Tibial nerve (tissue), 4 donors: Measurements from ENCODE around the gene TATDN3. TPM values are rescaled to one million over a fixed set of nuclear protein-coding genes. Genes with fewer than 3 reads are reported as not detected.

Experiments
- DNase-seq, 2 donors: peaks; one replicate each; pipeline ENCODE4 v3.0.0-alpha.2; 2019; ENCODE audit warnings: low spot score in 2 of 2
- H3K27ac ChIP-seq, 4 donors: fragments of 200-600 bp; sonication (generic) in 3 of 4; one replicate each; pipeline ENCODE4 v1.5.1; 2017 to 2019; ENCODE audit warnings: mild to moderate bottlenecking in 1 of 4
- H3K27me3 ChIP-seq, 2 donors: fragments of 200-600 bp; sonication (generic) in 1 of 2; one replicate each; pipeline versions ENCODE4 v1.5.1 to v1.6.0; 2017 to 2019
- H3K36me3 ChIP-seq, 3 donors: fragments of 200-600 bp; sonication (generic); one replicate each; pipeline ENCODE4 v1.5.1; 2018 to 2019
- H3K4me1 ChIP-seq, 4 donors: fragments of 200-600 bp; sonication (generic) in 3 of 4; one replicate each; pipeline ENCODE4 v1.5.1; 2017 to 2019
- H3K4me3 ChIP-seq, 4 donors: fragments of 200-600 bp; sonication (generic) in 3 of 4; one replicate each; pipeline ENCODE4 v1.5.1; 2017 to 2019; ENCODE audit warnings: mild to moderate bottlenecking in 1 of 4, moderate library complexity in 1 of 4
- H3K9me3 ChIP-seq, 4 donors: fragments of 200-600 bp; sonication (generic) in 3 of 4; one replicate each; pipeline ENCODE4 v1.5.1; 2017 to 2019
- EP300 ChIP-seq, 2 donors: sonication (generic); formaldehyde crosslinking; IDR thresholded peaks; one replicate each; pipeline ENCODE4 v1.6.1; 2017; ENCODE audit warnings: antibody characterized with exemption in 2 of 2, mild to moderate bottlenecking in 1 of 2
- POLR2A ChIP-seq, 2 donors: fragments of 450-650 bp; IDR thresholded peaks; one replicate each; pipeline ENCODE4 v1.6.1; 2017; ENCODE audit warnings: antibody characterized with exemption in 2 of 2, mild to moderate bottlenecking in 2 of 2, moderate library complexity in 2 of 2
- WGBS, 2 donors: methylation state at CpG; one replicate each; pipeline ENCODE4 v1.1.5; 2018; 5-methylcytosine and 5-hydroxymethylcytosine counted together
- total RNA-seq, 4 donors: library from RNA; depleted of rRNA; stranded (reverse); fragments of >200 nt; gene quantifications; one replicate each; pipeline ENCODE4 v1.1.0, GENCODE V29; 2016
- TF ChIP-seq, protein P1 (sequence below), 5 experiments: fragments of 200-600 bp in 3 of 5; fragments of 450-650 bp in 2 of 5; sonication (generic) in 3 of 5; IDR thresholded peaks; one replicate each; pipeline ENCODE4 v1.5.1; 2016 to 2019; ENCODE audit warnings: antibody characterized with exemption in 5 of 5, mild to moderate bottlenecking in 3 of 5, moderate library complexity in 2 of 5

The TATDN3 gene
- total RNA-seq, 4 donors from 2014 or later = 9.2 to 25.1 (median 13.0) TPM

DNA sequence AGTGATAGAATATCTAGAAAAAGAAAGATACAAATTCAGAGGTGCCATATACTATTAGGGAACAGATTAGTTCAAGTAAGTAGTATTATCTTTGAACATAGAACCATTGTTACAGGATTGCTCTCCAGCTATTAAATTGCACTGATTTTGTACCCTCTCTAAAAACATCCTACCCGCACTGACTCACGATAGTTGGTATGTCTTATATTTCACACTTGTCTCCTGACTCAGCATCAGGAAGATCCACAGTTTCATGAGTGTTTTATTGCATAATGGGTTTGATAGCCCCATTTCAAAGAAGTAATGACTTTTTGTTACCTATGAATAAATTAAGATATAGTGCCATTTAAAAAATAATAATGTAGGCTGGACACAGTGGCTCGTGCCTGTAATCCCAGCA is 6.0 kb downstream of the TATDN3 start:
- peaks cover 0 to 73% (median 0%) of the 10 kb centered on the region in 3 donors for H3K36me3 ChIP-seq
- 90 to 93% methylated on average over 3 of the region's 3 CpGs for WGBS, 2 donors
- no peaks in the 10 kb centered on the region for H3K9me3 ChIP-seq
- no peaks in the 10 kb centered on the region for H3K27me3 ChIP-seq
- no peak overlapping the region for H3K27ac ChIP-seq
- DNase-seq = no peak
- peaks cover 0 to 23% (median 2%) of the 10 kb centered on the region in 4 donors for H3K4me1 ChIP-seq
- TF ChIP-seq POLR2A (IDR thresholded peaks at IDR 0.05) = no peak
- TF ChIP-seq EP300 (IDR thresholded peaks at IDR 0.05) = no peak
- TF ChIP-seq, protein P1, sequence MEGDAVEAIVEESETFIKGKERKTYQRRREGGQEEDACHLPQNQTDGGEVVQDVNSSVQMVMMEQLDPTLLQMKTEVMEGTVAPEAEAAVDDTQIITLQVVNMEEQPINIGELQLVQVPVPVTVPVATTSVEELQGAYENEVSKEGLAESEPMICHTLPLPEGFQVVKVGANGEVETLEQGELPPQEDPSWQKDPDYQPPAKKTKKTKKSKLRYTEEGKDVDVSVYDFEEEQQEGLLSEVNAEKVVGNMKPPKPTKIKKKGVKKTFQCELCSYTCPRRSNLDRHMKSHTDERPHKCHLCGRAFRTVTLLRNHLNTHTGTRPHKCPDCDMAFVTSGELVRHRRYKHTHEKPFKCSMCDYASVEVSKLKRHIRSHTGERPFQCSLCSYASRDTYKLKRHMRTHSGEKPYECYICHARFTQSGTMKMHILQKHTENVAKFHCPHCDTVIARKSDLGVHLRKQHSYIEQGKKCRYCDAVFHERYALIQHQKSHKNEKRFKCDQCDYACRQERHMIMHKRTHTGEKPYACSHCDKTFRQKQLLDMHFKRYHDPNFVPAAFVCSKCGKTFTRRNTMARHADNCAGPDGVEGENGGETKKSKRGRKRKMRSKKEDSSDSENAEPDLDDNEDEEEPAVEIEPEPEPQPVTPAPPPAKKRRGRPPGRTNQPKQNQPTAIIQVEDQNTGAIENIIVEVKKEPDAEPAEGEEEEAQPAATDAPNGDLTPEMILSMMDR (IDR thresholded peaks at IDR 0.05) = no peak
- H3K4me3 ChIP-seq = no peak overlapping the region

DNA sequence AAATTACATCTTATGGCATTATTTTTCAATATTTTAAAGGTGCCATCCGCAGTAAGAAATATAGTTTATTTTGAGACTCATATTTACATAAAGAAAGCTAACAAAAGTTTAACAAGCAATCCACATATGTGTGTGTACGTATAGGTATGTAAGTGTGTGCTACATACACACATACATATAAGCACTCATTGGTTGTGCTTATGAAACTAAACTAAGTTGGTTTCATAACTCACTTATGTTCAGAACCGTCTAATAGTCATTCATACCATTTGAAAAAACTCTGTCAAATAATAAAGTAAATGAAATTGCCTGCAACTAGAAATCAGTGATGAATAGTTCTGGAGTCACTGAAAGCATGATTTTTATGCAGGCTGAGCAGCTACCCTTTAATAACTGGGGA is 14.1 kb downstream of the TATDN3 start:
- H3K4me1 ChIP-seq = no peaks in the 10 kb centered on the region
- no peak for TF ChIP-seq EP300 (IDR thresholded peaks at IDR 0.05)
- no peak for TF ChIP-seq POLR2A (IDR thresholded peaks at IDR 0.05)
- TF ChIP-seq, protein P1 (IDR thresholded peaks at IDR 0.05) = no peak
- peaks cover 0 to 85% (median 0%) of the 10 kb centered on the region in 3 donors for H3K36me3 ChIP-seq
- no peak overlapping the region for H3K4me3 ChIP-seq
- 81 to 87% methylated on average over 3 of the region's 3 CpGs for WGBS, 2 donors
- no peak for DNase-seq
- H3K9me3 ChIP-seq = no peaks in the 10 kb centered on the region
- no peak overlapping the region for H3K27ac ChIP-seq
- no peaks in the 10 kb centered on the region for H3K27me3 ChIP-seq

DNA sequence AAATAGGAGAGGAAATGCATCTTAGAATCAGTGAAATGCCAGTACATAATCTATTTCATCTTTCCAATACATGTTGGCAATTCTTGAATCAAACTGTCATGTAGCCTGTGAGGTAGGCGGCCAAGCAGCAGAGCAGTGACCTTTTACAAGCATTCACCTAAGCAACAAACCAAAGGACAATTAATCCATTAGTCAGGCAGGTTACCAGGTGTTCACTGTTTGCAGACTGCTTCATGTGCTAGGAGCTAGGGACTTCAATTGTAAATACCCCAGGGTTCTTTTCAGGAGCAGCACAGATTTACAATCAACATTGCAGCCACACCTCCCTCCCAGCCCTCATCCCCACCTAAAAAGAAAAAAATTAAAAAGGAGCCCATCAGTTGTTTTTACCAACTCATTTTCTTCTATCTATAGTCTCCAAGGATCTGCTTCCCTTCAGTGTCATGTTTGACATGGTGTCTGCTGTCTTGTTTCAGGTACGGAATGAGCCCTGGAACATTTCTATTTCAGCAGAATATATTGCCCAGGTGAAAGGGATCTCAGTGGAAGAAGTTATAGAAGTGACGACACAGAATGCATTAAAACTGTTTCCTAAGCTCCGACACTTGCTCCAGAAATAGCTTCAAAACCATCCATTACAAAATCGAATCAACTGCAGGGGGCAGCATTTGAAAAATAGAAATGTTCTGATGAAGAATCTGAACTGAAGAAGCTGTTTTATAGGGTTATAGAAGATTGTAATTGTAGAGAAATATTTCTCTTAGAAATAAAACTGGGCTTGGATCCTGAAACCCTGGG is 23.0 kb downstream of the TATDN3 start:
- peak in 1 of 2 donors; percentile 60 for DNase-seq
- WGBS, 2 donors = 60 to 64% methylated on average over 5 of the region's 5 CpGs
- H3K36me3 ChIP-seq = peaks cover 0 to 43% (median 0%) of the 10 kb centered on the region in 3 donors
- H3K9me3 ChIP-seq = no peaks in the 10 kb centered on the region
- no peaks in the 10 kb centered on the region for H3K27me3 ChIP-seq
- TF ChIP-seq, protein P1 (IDR thresholded peaks at IDR 0.05) = peak in 3 of 5 experiments; percentile 12 to 28 (median 22)
- TF ChIP-seq POLR2A (IDR thresholded peaks at IDR 0.05) (no peak), EP300 (IDR thresholded peaks at IDR 0.05) (no peak)
- H3K4me1 ChIP-seq = peaks cover 0 to 2% (median under 1%) of the 10 kb centered on the region in 4 donors
- H3K4me3 ChIP-seq = no peak overlapping the region
- H3K27ac ChIP-seq = no peak overlapping the region

DNA sequence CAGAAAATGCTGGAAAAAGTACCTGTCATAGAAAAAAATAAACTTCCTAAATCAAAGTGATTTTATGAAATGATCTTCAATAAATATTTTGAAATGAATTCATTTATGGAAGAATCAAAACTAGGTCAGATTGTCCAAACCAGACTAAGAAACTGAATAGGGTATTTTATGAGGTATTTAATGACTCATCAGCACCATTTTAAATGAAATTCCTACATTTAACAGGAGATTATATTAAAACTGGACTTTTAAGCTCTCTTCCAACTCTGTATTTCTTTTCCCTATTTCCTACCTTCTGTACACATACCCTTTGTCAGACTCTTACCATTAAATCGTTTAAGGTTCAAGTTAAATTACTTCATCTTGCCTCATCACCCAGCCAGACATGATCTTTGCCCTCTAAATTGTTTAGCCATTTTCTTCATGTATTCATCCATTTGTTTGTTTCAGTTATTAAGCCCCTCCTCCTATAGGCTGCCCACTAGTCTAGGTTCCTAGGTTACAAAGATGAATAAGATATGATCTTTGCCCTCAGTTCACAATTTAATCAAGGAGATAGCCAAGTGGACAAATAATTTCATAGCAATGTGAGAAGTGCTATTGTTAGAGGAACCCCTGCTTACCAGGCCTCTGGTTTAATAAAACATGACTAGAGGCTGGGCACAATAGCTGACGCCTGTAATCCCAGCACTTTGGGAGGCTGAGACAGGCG is 25.0 kb downstream of the TATDN3 start:
- 56 to 57% methylated on average over 3 of the region's 3 CpGs for WGBS, 2 donors
- TF ChIP-seq POLR2A (IDR thresholded peaks at IDR 0.05) (no peak), EP300 (IDR thresholded peaks at IDR 0.05) (no peak)
- TF ChIP-seq, protein P1 (IDR thresholded peaks at IDR 0.05) = no peak

DNA sequence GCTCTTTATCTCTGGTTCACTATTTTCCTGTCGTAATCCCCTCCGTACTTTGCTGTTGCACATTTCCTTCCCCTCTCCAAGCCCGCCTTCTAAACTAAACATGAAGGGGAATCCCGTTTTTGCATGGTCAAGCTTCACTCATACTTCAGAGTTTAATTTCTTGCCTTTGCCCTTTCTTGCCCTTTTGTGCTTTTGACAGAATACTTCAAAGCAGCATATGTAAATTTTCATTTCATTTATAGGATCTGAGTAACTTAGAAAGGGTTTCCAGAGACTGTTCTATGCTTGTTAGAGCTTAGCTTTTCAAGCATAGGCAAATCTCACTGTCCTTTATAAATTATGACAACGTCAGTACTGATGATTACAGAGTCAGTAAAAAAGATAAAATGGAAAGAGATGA is 28.0 kb downstream of the TATDN3 start:
- Histone ChIP-seq H3K4me3 (no peak overlapping the region), H3K27ac (no peak overlapping the region), H3K9me3 (no peaks in the 10 kb centered on the region), H3K36me3 (peaks cover 0 to under 1% (median 0%) of the 10 kb centered on the region in 3 donors), H3K27me3 (no peaks in the 10 kb centered on the region), H3K4me1 (peaks cover 0 to 4% (median 2%) of the 10 kb centered on the region in 4 donors)
- 44 to 48% methylated on average over 5 of the region's 5 CpGs for WGBS, 2 donors
- TF ChIP-seq, protein P1 (IDR thresholded peaks at IDR 0.05) = no peak
- TF ChIP-seq POLR2A (IDR thresholded peaks at IDR 0.05) (no peak), EP300 (IDR thresholded peaks at IDR 0.05) (no peak)
- DNase-seq = no peak

More for the DNA sequence above, 25.0 kb downstream of the TATDN3 start:
- Histone ChIP-seq H3K36me3 (peaks cover 0 to 24% (median 0%) of the 10 kb centered on the region in 3 donors), H3K4me3 (no peak overlapping the region), H3K4me1 (peaks cover 0 to 4% (median 2%) of the 10 kb centered on the region in 4 donors), H3K27me3 (no peaks in the 10 kb centered on the region), H3K27ac (no peak overlapping the region), H3K9me3 (no peaks in the 10 kb centered on the region)
- no peak for DNase-seq
